HAP-1 (cell line): ENCODE measurements around the gene LRFN3.

Experiments
- DNase-seq, 2 experiments: peaks; one replicate each; pipeline ENCODE4 v3.0.0-alpha.2; 2016 to 2020; ENCODE audit warnings: low spot score in 2 of 2
- H3K27me3 ChIP-seq: fragments of 250-450 bp; sonication (Bioruptor Pico); 2 replicates; pipeline ENCODE4 v1.5.1; 2020; ENCODE audit warnings: low read depth, mild to moderate bottlenecking, moderate library complexity
- H3K36me3 ChIP-seq: fragments of 250-450 bp; sonication (Bioruptor Pico); replicated peaks from 2 replicates; pipeline ENCODE4 v1.5.1; 2020; ENCODE audit warnings: mild to moderate bottlenecking
- H3K4me1 ChIP-seq: fragments of 250-450 bp; sonication (Bioruptor Pico); 2 replicates; pipeline ENCODE4 v1.5.1; 2020; ENCODE audit warnings: mild to moderate bottlenecking
- H3K4me3 ChIP-seq: fragments of 250-450 bp; sonication (Bioruptor Pico); 2 replicates; pipeline ENCODE4 v1.5.1; 2020; ENCODE audit warnings: mild to moderate bottlenecking, moderate library complexity
- H3K9me3 ChIP-seq: fragments of 250-450 bp; sonication (Bioruptor Pico); 2 replicates; pipeline ENCODE4 v1.5.1; 2020; ENCODE audit warnings: mild to moderate bottlenecking, moderate library complexity
- in situ Hi-C: fragments of 300-500 bp; cut with MboI; formaldehyde crosslinking; loops from 3 replicates; pipeline ENCODE4 v1.14.3; 2020; ENCODE audit warnings: low sequenced_read_pairs, inconsistent platforms, mixed read lengths

Gene LRFN3

GRCh38 chr19:35986111-35986510, 49.9 kb downstream of the LRFN3 start:
- no peak for DNase-seq
- in situ Hi-C loops: no loop called here
- Histone ChIP-seq H3K27me3 (no peaks in the 10 kb centered on the region), H3K36me3 (no peaks in the 10 kb centered on the region), H3K4me1 (peaks cover 2% of the 10 kb centered on the region; the same call in 1 of the 2 replicates), H3K4me3 (no peak overlapping the region), H3K9me3 (no peaks in the 10 kb centered on the region)

GRCh38 chr19:35986664-35987570, 50.7 kb downstream of the LRFN3 start:
- peaks cover 2% of the 10 kb centered on the region; the same call in 1 of the 2 replicates for H3K4me1 ChIP-seq
- peak; percentile 47 to 79 for DNase-seq
- no peaks in the 10 kb centered on the region for H3K27me3 ChIP-seq
- H3K36me3 ChIP-seq: no peaks in the 10 kb centered on the region
- H3K4me3 ChIP-seq: peak overlapping the region; percentile 31
- in situ Hi-C loops: no loop called here
- no peaks in the 10 kb centered on the region for H3K9me3 ChIP-seq

GRCh38 chr19:35987571-35987896, 51.4 kb downstream of the LRFN3 start:
- Histone ChIP-seq H3K4me1 (peaks cover 2% of the 10 kb centered on the region; the same call in 1 of the 2 replicates), H3K4me3 (peak overlapping the region; percentile 31), H3K27me3 (no peaks in the 10 kb centered on the region), H3K9me3 (no peaks in the 10 kb centered on the region), H3K36me3 (no peaks in the 10 kb centered on the region)
- DNase-seq: no peak
- in situ Hi-C loops: no loop called here

DNA sequence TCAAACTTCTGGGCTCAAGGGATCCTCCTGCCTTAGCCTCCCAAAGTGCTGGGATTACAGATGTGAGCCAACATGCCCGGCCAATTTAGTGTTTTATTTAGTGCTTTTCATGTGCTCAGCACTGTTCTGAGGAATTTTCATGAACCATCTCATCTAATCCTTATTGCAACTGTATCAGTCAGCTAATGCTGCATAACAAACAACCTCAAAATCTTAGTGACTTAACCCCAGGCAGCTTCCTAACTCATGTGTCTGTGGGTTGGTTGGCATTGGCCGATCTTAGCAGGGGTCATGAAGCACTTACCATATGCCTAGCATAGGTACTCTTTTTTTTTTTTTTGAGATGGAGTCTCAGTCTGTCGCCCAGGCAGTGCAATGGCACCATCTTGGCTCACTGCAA, 52.6 kb downstream of the LRFN3 start:
- no peak for DNase-seq
- H3K9me3 ChIP-seq: no peaks in the 10 kb centered on the region
- in situ Hi-C loops: no loop called here
- no peaks in the 10 kb centered on the region for H3K36me3 ChIP-seq
- H3K4me1 ChIP-seq: peaks cover 2% of the 10 kb centered on the region; the same call in 1 of the 2 replicates
- H3K4me3 ChIP-seq: no peak overlapping the region
- H3K27me3 ChIP-seq: no peaks in the 10 kb centered on the region

DNA sequence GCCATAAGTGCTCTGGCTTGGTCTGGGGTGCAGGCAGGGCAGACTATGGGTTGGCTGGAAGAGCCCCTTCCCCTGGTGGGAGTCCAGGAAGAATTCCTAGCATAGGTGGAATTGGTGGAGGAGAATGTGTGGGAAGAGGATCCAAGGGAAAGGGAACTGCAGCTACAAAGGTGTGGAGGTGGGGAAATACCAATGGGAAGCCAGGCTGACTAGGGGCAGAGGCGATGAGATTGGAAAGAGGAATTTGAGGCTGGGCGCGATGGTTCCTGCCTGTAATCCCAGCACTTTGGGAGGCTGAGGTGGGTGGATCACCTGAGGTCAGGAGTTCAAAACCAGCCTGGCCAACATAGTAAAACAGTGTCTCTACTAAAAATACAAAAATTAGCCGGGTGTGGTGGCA, 54.0 kb downstream of the LRFN3 start:
- in situ Hi-C loops: no loop called here
- no peaks in the 10 kb centered on the region for H3K36me3 ChIP-seq
- no peak for DNase-seq
- H3K4me3 ChIP-seq: no peak overlapping the region
- H3K27me3 ChIP-seq: no peaks in the 10 kb centered on the region
- H3K4me1 ChIP-seq: peaks cover 5% of the 10 kb centered on the region; the same call in 1 of the 2 replicates
- no peaks in the 10 kb centered on the region for H3K9me3 ChIP-seq

DNA sequence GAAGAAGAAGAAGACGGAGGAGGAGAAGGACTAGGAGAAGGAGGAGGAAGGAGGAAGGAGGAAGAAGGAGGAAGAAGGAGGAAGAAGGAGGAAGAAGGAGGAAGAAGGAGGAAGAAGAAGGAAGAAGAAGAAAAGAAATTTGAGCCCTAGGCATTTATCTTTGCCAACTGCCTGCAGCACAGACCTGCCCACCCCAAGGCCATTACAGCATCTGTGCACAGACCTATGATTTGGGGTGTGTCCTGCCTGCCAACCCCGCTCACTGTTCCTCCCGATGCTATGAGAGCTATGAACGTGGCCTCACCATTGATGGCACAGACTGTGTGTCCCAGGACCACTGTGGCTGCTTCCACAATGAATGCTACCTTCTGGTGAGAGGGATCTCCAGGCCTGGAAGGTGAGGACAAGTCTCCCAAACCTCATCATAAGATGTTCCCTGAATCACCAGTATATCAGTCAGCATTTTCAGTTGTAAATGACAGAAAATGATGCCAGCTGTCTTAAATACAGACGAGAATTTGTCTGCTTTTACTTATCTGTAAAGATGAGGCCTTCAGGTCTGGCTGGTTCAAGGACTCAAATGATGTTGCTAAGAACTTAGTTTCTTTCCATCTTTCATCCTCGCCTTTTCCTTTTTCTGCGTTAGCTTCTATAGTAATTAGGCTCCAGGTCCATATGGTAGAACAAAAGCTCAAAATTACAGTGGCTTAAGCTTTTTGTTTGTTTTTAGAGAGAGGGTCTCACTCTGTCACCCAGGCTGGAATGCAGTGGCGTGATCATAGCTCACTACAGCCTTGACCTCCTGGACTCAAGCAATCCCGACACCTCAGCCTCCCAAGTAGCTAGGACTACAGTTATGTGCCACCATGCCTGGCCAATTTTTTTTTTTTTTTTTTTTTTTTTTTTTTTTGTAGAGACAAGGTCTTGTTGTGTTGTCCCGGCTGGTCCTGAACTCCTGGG, 54.9 kb downstream of the LRFN3 start:
- in situ Hi-C loops: no loop called here
- no peak for DNase-seq
- no peak overlapping the region for H3K4me3 ChIP-seq
- peaks cover 7% of the 10 kb centered on the region for H3K4me1 ChIP-seq
- no peaks in the 10 kb centered on the region for H3K36me3 ChIP-seq
- H3K9me3 ChIP-seq: no peaks in the 10 kb centered on the region
- no peaks in the 10 kb centered on the region for H3K27me3 ChIP-seq

- Histone ChIP-seq H3K4me1 (peaks cover 15% of the 10 kb centered on the region), H3K27me3 (no peaks in the 10 kb centered on the region), H3K36me3 (peaks cover 5% of the 10 kb centered on the region; the same call in 1 of the 2 replicates), H3K4me3 (no peak overlapping the region), H3K9me3 (no peaks in the 10 kb centered on the region)
- no peak for DNase-seq
- in situ Hi-C loops: no loop called here
These were observed 55.7 kb downstream of the LRFN3 start for GRCh38 chr19:35991731-35992450.

- Histone ChIP-seq H3K9me3 (no peaks in the 10 kb centered on the region), H3K27me3 (no peaks in the 10 kb centered on the region), H3K4me1 (peaks cover 13% of the 10 kb centered on the region), H3K4me3 (no peak overlapping the region), H3K36me3 (peaks cover 10% of the 10 kb centered on the region)
- DNase-seq: no peak
- in situ Hi-C loops: no loop called here
These were observed 57.0 kb downstream of the LRFN3 start for GRCh38 chr19:35992907-35993765.

- DNase-seq: no peak
- in situ Hi-C loops: no loop called here
- Histone ChIP-seq H3K9me3 (no peaks in the 10 kb centered on the region), H3K4me1 (peaks cover 13% of the 10 kb centered on the region), H3K36me3 (peaks cover 15% of the 10 kb centered on the region), H3K4me3 (no peak overlapping the region), H3K27me3 (no peaks in the 10 kb centered on the region)
These were observed 57.9 kb downstream of the LRFN3 start for GRCh38 chr19:35993923-35994598.
